ENCODE results near the gene CD300LF.

Gene CD300LF

DNA sequence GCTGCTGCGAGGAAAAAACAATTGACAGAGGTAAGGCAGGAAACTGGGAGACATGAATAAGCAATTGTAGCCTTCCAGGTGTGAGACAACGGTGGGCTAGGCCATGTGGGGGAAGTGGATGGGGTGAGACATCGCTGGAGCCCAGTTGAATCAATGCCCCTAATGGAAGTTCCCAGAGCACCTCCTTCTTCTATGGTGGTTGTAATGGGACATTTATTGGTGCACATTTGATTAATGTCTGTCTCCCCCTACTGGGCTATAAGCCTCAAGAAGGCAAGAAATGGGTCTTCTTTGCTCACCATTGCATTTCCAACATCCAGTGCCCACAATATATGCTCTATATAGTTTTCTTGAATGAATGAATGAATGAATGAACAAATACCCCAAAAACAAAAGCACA is 66.5 kb downstream of the CD300LF start:
- DNase-seq (ENCODE audit: low spot score) = peak; percentile 66
- TF ChIP-seq, protein P1, sequence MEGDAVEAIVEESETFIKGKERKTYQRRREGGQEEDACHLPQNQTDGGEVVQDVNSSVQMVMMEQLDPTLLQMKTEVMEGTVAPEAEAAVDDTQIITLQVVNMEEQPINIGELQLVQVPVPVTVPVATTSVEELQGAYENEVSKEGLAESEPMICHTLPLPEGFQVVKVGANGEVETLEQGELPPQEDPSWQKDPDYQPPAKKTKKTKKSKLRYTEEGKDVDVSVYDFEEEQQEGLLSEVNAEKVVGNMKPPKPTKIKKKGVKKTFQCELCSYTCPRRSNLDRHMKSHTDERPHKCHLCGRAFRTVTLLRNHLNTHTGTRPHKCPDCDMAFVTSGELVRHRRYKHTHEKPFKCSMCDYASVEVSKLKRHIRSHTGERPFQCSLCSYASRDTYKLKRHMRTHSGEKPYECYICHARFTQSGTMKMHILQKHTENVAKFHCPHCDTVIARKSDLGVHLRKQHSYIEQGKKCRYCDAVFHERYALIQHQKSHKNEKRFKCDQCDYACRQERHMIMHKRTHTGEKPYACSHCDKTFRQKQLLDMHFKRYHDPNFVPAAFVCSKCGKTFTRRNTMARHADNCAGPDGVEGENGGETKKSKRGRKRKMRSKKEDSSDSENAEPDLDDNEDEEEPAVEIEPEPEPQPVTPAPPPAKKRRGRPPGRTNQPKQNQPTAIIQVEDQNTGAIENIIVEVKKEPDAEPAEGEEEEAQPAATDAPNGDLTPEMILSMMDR (IDR thresholded peaks at IDR 0.05; ENCODE audit: extremely low read depth, insufficient read depth, missing control alignments) = peak; percentile 61
- in situ Hi-C loops (cut with MboI; ENCODE audit: low pct_unique_long_range_greater_than_20kb, low sequenced_read_pairs, unreplicated experiment) = no loop called here

- in situ Hi-C loops (cut with MboI; ENCODE audit: low pct_unique_long_range_greater_than_20kb, low sequenced_read_pairs, unreplicated experiment) = no loop called here
- TF ChIP-seq, protein P1 (IDR thresholded peaks at IDR 0.05; ENCODE audit: extremely low read depth, insufficient read depth, missing control alignments) = no peak
- DNase-seq (ENCODE audit: low spot score) = no peak
Observed at GRCh38 chr17:74645010-74645409, 67.7 kb downstream of the CD300LF start.

GRCh38 chr17:74644419-74644818 is 68.3 kb downstream of the CD300LF start:
- TF ChIP-seq, protein P1 (IDR thresholded peaks at IDR 0.05; ENCODE audit: extremely low read depth, insufficient read depth, missing control alignments) = no peak
- in situ Hi-C loops (cut with MboI; ENCODE audit: low pct_unique_long_range_greater_than_20kb, low sequenced_read_pairs, unreplicated experiment) = no loop called here
- DNase-seq (ENCODE audit: low spot score) = no peak
